ENCODE data around the gene CTNNA1. TPM values are rescaled to one million over a fixed set of nuclear protein-coding genes. Genes with fewer than 3 reads are reported as not detected.

The CTNNA1 gene
- total and polyA plus RNA-seq, 4 donors: 115 to 480 (median 302) TPM

DNA sequence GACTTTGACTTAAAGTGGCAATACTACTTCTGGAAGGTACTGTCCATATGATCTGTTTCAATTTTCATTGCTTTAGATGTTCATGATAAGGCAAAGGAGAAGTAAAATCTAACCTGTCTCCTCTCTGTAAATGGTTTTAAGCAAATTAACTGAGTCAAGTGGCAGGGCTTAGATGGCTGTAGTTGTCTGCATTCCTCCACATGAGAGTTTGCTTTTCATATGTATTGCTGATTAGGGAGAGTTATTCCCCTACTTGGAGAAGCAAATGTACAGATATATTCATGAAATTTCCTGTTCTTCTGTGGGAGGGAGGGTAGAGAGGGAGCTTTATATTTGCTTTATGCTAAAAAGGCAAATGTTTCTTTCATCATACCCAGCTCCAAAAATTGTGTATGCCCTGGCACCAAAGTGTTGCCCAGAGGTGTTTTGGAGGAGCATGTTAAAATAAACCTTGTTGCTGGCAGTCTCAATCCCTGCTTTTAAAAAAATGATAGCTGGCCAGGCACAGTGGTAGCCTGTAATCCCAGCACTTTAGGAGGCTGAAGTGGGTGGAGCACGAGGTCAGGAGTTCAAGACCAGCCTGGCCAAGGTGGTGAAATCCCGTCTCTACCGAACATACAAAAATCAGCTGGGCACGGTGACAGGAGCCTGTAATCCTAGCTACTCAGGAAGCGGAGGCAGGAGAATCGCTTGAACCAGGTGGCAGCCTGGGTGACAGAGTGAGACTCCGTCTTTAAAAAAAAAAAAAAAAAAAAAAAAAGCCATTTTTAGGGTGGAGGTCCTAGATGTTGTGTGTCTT is 125.4 kb downstream of the CTNNA1 start:
- TF ChIP-seq, protein P1, sequence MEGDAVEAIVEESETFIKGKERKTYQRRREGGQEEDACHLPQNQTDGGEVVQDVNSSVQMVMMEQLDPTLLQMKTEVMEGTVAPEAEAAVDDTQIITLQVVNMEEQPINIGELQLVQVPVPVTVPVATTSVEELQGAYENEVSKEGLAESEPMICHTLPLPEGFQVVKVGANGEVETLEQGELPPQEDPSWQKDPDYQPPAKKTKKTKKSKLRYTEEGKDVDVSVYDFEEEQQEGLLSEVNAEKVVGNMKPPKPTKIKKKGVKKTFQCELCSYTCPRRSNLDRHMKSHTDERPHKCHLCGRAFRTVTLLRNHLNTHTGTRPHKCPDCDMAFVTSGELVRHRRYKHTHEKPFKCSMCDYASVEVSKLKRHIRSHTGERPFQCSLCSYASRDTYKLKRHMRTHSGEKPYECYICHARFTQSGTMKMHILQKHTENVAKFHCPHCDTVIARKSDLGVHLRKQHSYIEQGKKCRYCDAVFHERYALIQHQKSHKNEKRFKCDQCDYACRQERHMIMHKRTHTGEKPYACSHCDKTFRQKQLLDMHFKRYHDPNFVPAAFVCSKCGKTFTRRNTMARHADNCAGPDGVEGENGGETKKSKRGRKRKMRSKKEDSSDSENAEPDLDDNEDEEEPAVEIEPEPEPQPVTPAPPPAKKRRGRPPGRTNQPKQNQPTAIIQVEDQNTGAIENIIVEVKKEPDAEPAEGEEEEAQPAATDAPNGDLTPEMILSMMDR (IDR thresholded peaks at IDR 0.05; ENCODE audit: control extremely low read depth, extremely low read depth): no peak
- Histone ChIP-seq H3K9ac (ENCODE audit: insufficient read depth in 1 of 2, low read length in 2 of 2) (no peak overlapping the region), H3K4me1 (ENCODE audit: control insufficient read depth in 5 of 5, insufficient read depth in 5 of 5, low read length in 5 of 5) (peaks cover 7 to 20% (median 10%) of the 10 kb centered on the region in 5 donors), H3K4me3 (no peak overlapping the region), H3K27me3 (ENCODE audit: control insufficient read depth in 3 of 3, insufficient read depth in 3 of 3, low read length in 2 of 3) (no peaks in the 10 kb centered on the region), H3K36me3 (ENCODE audit: control insufficient read depth in 4 of 4, insufficient read depth in 4 of 4, low read length in 4 of 4) (peaks cover 0 to 2% (median 0%) of the 10 kb centered on the region in 4 donors), H3K9me3 (ENCODE audit: control insufficient read depth in 4 of 4, insufficient read depth in 3 of 4, low read length in 3 of 4) (no peaks in the 10 kb centered on the region), H3K27ac (ENCODE audit: low read depth in 1 of 2, low read length in 1 of 2) (no peak overlapping the region)
- 60 to 89% methylated on average over 7 of the region's 7 CpGs for WGBS, 2 donors
- DNase-seq: no peak
- ATAC-seq (ENCODE audit: insufficient read depth, low FRiP score): no peak

GRCh38 chr5:138883211-138883610 is 130.0 kb downstream of the CTNNA1 start:
- DNase-seq: no peak
- Histone ChIP-seq H3K4me1 (ENCODE audit: control insufficient read depth in 5 of 5, insufficient read depth in 5 of 5, low read length in 5 of 5) (peaks cover 0 to 9% (median 0%) of the 10 kb centered on the region in 5 donors), H3K4me3 (no peak overlapping the region), H3K27ac (ENCODE audit: low read depth in 1 of 2, low read length in 1 of 2) (no peak overlapping the region), H3K9me3 (ENCODE audit: control insufficient read depth in 4 of 4, insufficient read depth in 3 of 4, low read length in 3 of 4) (no peaks in the 10 kb centered on the region), H3K27me3 (ENCODE audit: control insufficient read depth in 3 of 3, insufficient read depth in 3 of 3, low read length in 2 of 3) (no peaks in the 10 kb centered on the region), H3K9ac (ENCODE audit: insufficient read depth in 1 of 2, low read length in 2 of 2) (no peak overlapping the region), H3K36me3 (ENCODE audit: control insufficient read depth in 4 of 4, insufficient read depth in 4 of 4, low read length in 4 of 4) (peaks cover 0 to 9% (median 6%) of the 10 kb centered on the region in 4 donors)
- TF ChIP-seq, protein P1 (IDR thresholded peaks at IDR 0.05; ENCODE audit: control extremely low read depth, extremely low read depth): no peak
- ATAC-seq (ENCODE audit: insufficient read depth, low FRiP score): no peak

DNA sequence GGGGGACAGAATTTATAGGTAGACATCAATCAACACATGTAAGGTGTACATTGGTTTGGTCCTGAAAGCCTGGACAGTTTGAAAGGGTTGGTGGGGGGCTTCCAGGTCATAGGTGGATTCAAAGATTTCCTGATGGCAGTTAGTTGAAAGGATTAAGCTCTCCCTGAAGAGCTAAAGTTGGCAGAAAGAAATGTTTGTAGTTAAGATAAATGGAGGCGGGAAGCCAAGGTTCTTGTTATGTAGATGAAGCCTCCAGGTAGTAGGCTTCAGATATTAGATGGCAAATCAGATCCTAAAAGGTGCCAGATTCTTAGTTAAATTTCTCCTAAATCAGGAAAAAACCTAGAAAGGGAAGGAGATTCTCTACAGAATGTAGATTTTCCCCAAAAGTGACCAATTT is 130.9 kb downstream of the CTNNA1 start:
- DNase-seq: no peak
- no peak for ATAC-seq (ENCODE audit: insufficient read depth, low FRiP score)
- Histone ChIP-seq H3K27me3 (ENCODE audit: control insufficient read depth in 3 of 3, insufficient read depth in 3 of 3, low read length in 2 of 3) (no peaks in the 10 kb centered on the region), H3K36me3 (ENCODE audit: control insufficient read depth in 4 of 4, insufficient read depth in 4 of 4, low read length in 4 of 4) (peaks cover 2 to 14% (median 9%) of the 10 kb centered on the region in 4 donors), H3K4me1 (ENCODE audit: control insufficient read depth in 5 of 5, insufficient read depth in 5 of 5, low read length in 5 of 5) (peaks cover 0 to 9% (median 0%) of the 10 kb centered on the region in 5 donors), H3K9me3 (ENCODE audit: control insufficient read depth in 4 of 4, insufficient read depth in 3 of 4, low read length in 3 of 4) (peaks cover 0 to under 1% (median 0%) of the 10 kb centered on the region in 4 donors), H3K27ac (ENCODE audit: low read depth in 1 of 2, low read length in 1 of 2) (no peak overlapping the region), H3K9ac (ENCODE audit: insufficient read depth in 1 of 2, low read length in 2 of 2) (no peak overlapping the region), H3K4me3 (no peak overlapping the region)
- WGBS, 2 donors: 95 to 100% methylated on average over 1 of the region's 1 CpG
- TF ChIP-seq, protein P1 (IDR thresholded peaks at IDR 0.05; ENCODE audit: control extremely low read depth, extremely low read depth): no peak

Measured in lung (tissue), 12 donors.